ENCODE data around the gene GPR32.

GRCh38 chr19:50735869-50736268, 34.4 kb upstream of the GPR32 start:
- TF ChIP-seq CTCF (IDR thresholded peaks at IDR 0.05; ENCODE audit: low read depth, low read length, poor library complexity, severe bottlenecking) (no peak), EZH2phosphoT487 (IDR thresholded peaks at IDR 0.05; ENCODE audit: borderline replicate concordance, low read length) (no peak)
